Aorta (tissue), 5 donors: ENCODE results near the gene ZBP1. TPM values are rescaled to one million over a fixed set of nuclear protein-coding genes. Genes with fewer than 3 reads are reported as not detected.
A peak's percentile ranks its signal among the peaks of the same experiment; 100 is the strongest.

Source experiments
- ATAC-seq: fragments of 200-7000 bp; cut with Tn5 transposase; one replicate; pipeline ENCODE4 v1.9.1; 2022; ENCODE audit warnings: moderate library complexity; ENCODE audit not compliant: low FRiP score
- DNase-seq, 2 donors: peaks; one replicate each; pipeline ENCODE4 v3.0.0-alpha.2; 2020
- H3K27ac ChIP-seq, 2 donors: one replicate each; pipeline ENCODE4 v1.5.1; 2013; ENCODE audit warnings: low read length in 2 of 2, mild to moderate bottlenecking in 2 of 2, moderate library complexity in 2 of 2, control low read depth in 1 of 2, inconsistent platforms in 1 of 2, low read depth in 1 of 2
- H3K27me3 ChIP-seq, 2 donors: one replicate each; pipeline ENCODE4 v1.6.1; 2013; ENCODE audit warnings: control low read depth in 1 of 2, low read length in 1 of 2, mild to moderate bottlenecking in 1 of 2, moderate library complexity in 1 of 2; ENCODE audit not compliant: insufficient read depth in 2 of 2, control insufficient read depth in 1 of 2
- H3K36me3 ChIP-seq, 2 donors: one replicate each; pipeline ENCODE4 v1.6.1; 2013; ENCODE audit warnings: control low read depth in 1 of 2, low read length in 1 of 2, mild to moderate bottlenecking in 1 of 2; ENCODE audit not compliant: insufficient read depth in 2 of 2, control insufficient read depth in 1 of 2
- H3K4me1 ChIP-seq, 2 donors: one replicate each; pipeline ENCODE4 v1.6.1; 2013; ENCODE audit warnings: low read length in 2 of 2, control low read depth in 1 of 2, mild to moderate bottlenecking in 1 of 2, moderate library complexity in 1 of 2; ENCODE audit not compliant: insufficient read depth in 2 of 2, control insufficient read depth in 1 of 2
- H3K4me3 ChIP-seq, 2 donors: one replicate each; pipeline ENCODE4 v1.5.1; 2013; ENCODE audit warnings: low read length in 2 of 2, control low read depth in 1 of 2, mild to moderate bottlenecking in 1 of 2
- H3K9me3 ChIP-seq: one replicate; pipeline ENCODE4 v1.6.1; 2013; ENCODE audit warnings: mild to moderate bottlenecking, low read length; ENCODE audit not compliant: control insufficient read depth
- WGBS, 2 donors: extraction: QIAGEN DNeasy Blood & Tissue Kit; methylation state at CpG; one replicate each; pipeline ENCODE4 v1.1.7; 2013; 5-methylcytosine and 5-hydroxymethylcytosine counted together
- intact Hi-C, 2 donors: fragments of 100-400 bp; cut with DNase I; formaldehyde crosslinking; loops; one replicate each; pipeline versions ENCODE4 v1.14.2 to v1.15.0; 2022
- polyA plus RNA-seq, 2 donors: library from polyadenylated mRNA; stranded (reverse); fragments of 200-250 nt; gene quantifications; one replicate each; pipeline ENCODE4 v1.2.3, GENCODE V29; 2013
- total RNA-seq, 2 donors: library from RNA; stranded (reverse); fragmentation: NEBNext Ultra II Directional; extraction: Animal tissue kit (Norgen Biotek cat#: 25700); gene quantifications; one replicate each; pipeline ENCODE4 v1.2.1, GENCODE V29; 2021
- donor health status: healthy with polysubstance abuse.
- donor health status: Bipolar disorder and iron deficiency.
- donor health status: DM: no; HTN: no; CAD: no.
- donor health status: DM: no; HTN: no; CAD: no.
- donor health status: DM: yes; HTN: yes; CAD: no.

Gene ZBP1
- total and polyA plus RNA-seq, 4 donors: 0.20 to 1.6 (median 0.69) TPM

DNA sequence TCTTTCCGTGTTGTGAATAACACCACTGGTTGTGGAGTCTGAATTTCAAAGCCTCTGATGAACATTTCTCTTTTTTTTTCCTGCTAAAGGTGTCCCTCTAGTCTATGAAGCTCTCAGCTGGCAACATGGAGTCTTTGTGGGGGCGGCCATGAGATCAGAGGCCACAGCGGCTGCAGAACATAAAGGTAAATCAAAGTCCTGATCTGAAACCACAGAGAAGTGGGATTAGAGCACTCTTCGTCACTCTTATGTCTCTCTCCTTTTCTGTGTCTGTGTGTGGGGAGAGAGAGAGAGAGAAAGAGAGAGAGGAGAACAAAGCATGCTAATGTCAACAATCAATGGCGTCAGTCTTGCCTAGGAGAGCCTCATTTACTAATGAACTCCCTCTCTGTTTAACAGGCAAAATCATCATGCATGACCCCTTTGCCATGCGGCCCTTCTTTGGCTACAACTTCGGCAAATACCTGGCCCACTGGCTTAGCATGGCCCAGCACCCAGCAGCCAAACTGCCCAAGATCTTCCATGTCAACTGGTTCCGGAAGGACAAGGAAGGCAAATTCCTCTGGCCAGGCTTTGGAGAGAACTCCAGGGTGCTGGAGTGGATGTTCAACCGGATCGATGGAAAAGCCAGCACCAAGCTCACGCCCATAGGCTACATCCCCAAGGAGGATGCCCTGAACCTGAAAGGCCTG lies 55.1 kb downstream of the ZBP1 start:
- 88 to 90% methylated on average over 11 of the region's 11 CpGs for WGBS, 2 donors
- Histone ChIP-seq H3K36me3 (no peaks in the 10 kb centered on the region), H3K9me3 (no peaks in the 10 kb centered on the region), H3K4me1 (no peaks in the 10 kb centered on the region), H3K27ac (no peak overlapping the region), H3K27me3 (no peaks in the 10 kb centered on the region), H3K4me3 (no peak overlapping the region)
- ATAC-seq (no peak), DNase-seq (no peak)
- intact Hi-C loops: no loop called here

GRCh38 chr20:57564180-57564802 lies 55.9 kb downstream of the ZBP1 start:
- Histone ChIP-seq H3K36me3 (no peaks in the 10 kb centered on the region), H3K9me3 (no peaks in the 10 kb centered on the region), H3K4me3 (no peak overlapping the region), H3K4me1 (no peaks in the 10 kb centered on the region), H3K27ac (no peak overlapping the region), H3K27me3 (no peaks in the 10 kb centered on the region)
- ATAC-seq (no peak), DNase-seq (peak in 1 of 2 donors; percentile 54)
- intact Hi-C loops: no loop called here
- WGBS, 2 donors: 90 to 93% methylated on average over 14 of the region's 14 CpGs

DNA sequence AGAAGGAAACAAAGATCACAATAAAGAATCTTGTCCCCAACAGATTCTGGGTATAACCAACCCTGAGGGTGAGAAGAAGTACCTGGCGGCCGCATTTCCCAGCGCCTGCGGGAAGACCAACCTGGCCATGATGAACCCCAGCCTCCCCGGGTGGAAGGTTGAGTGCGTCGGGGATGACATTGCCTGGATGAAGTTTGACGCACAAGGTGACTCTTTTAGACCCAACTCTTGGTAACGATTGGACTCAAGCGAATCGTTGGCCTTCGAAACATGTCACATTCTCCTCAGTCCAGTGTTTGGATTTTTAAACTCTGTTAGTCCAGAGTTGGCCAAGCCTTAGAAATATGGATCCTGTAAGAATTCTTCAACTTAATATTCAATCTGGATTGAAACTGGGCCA lies 56.7 kb downstream of the ZBP1 start:
- intact Hi-C loops: no loop called here
- no peak overlapping the region for H3K27ac ChIP-seq
- H3K9me3 ChIP-seq: no peaks in the 10 kb centered on the region
- ATAC-seq (no peak), DNase-seq (no peak)
- no peaks in the 10 kb centered on the region for H3K27me3 ChIP-seq
- no peaks in the 10 kb centered on the region for H3K4me1 ChIP-seq
- no peaks in the 10 kb centered on the region for H3K36me3 ChIP-seq
- WGBS, 2 donors: 96 to 98% methylated on average over 12 of the region's 12 CpGs
- H3K4me3 ChIP-seq: no peak overlapping the region

DNA sequence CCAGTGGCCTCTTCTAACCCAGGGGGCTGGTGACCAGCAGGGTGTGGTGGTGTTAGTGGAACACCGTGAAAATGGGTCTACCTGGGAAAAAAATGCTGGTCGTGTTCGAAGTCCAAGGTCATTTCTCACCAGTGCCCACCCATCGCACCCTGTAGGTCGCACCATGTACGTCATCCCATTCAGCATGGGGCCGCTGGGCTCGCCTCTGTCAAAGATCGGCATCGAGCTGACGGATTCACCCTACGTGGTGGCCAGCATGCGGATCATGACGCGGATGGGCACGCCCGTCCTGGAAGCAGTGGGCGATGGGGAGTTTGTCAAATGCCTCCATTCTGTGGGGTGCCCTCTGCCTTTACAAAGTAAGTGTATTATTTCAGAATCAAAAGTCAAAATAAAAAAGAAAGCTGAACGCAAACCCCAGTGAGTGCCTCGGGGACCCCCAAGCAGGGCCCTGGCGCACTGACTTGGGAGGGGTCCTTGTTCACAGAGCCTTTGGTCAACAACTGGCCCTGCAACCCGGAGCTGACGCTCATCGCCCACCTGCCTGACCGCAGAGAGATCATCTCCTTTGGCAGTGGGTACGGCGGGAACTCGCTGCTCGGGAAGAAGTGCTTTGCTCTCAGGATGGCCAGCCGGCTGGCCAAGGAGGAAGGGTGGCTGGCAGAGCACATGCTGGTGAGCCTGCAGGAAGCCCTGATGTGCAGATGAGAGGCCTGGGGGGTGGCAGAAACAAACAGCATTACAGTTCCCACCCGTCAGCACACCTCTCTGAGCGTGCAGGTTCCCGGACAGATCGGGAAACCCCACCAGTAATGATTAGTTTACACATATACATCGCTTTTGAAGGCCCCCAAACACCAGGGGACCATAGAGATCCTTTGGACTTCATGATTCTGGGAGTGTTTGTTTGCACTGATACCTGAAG lies 57.4 kb downstream of the ZBP1 start:
- H3K27ac ChIP-seq: no peak overlapping the region
- ATAC-seq: no peak
- no peaks in the 10 kb centered on the region for H3K9me3 ChIP-seq
- H3K4me1 ChIP-seq: no peaks in the 10 kb centered on the region
- DNase-seq: no peak
- H3K4me3 ChIP-seq: no peak overlapping the region
- no peaks in the 10 kb centered on the region for H3K36me3 ChIP-seq
- WGBS, 2 donors: 94 to 96% methylated on average over 35 of the region's 35 CpGs
- intact Hi-C loops: no loop called here
- H3K27me3 ChIP-seq: no peaks in the 10 kb centered on the region

- H3K27me3 ChIP-seq: no peaks in the 10 kb centered on the region
- WGBS, 2 donors: 83% methylated on average over 24 of the region's 24 CpGs
- DNase-seq: no peak
- H3K27ac ChIP-seq: no peak overlapping the region
- no peak overlapping the region for H3K4me3 ChIP-seq
- H3K4me1 ChIP-seq: no peaks in the 10 kb centered on the region
- no peaks in the 10 kb centered on the region for H3K36me3 ChIP-seq
- intact Hi-C loops: no loop called here
- ATAC-seq: no peak
- H3K9me3 ChIP-seq: no peaks in the 10 kb centered on the region
Measured at GRCh38 chr20:57561356-57562279, 58.6 kb downstream of the ZBP1 start.

DNA sequence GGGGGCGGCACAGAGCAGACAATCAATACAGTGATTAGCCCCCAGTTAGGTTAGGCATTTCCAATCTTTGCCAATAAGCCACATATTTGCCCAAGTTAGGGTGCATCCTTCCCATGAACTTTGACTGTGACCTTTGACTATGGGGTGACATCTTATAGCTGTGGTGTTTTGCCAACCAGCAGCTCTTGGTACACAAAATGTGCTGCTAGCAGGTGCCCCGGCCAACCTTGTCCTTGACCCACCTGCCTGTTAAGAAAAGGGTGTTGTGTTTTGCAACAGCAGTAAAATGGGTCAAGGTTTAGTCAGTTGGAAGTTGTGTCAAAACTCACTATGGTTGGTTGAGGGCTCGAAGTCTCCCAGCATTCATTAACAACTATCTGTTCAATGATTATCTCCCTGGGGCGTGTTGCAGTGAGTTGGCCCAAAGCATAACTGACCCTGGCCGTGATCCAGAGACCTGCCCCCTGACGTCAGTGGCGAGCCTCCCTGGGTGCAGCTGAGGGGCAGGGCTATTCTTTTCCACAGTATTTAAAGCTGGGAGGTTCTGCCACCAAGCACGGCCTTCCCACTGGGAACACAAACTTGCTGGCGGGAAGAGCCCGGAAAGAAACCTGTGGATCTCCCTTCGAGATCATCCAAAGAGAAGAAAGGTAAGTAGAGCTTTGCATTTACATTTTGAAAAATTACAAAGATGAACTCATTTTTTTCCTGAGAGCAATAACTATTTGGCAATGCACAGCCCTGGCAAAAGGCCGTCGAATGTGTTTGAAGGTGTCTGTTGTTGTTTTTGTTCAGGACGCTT lies 59.5 kb downstream of the ZBP1 start, which contains the start of gene PCK1:
Gene PCK1 (plus strand): TSS at position 557 of the 802 bp plus-strand sequence. CDS start 302 bp downstream, outside the sequence.
- Histone ChIP-seq H3K4me1 (no peaks in the 10 kb centered on the region), H3K9me3 (no peaks in the 10 kb centered on the region), H3K4me3 (no peak within 1 kb of the TSS), H3K27me3 (no peaks in the 10 kb centered on the region), H3K27ac (no peak within 1 kb of the TSS), H3K36me3 (no peaks in the 10 kb centered on the region)
- WGBS, 2 donors: 47 to 51% methylated on average over 14 of the region's 14 CpGs
- ATAC-seq (peak; percentile 51), DNase-seq (no peak)
- intact Hi-C loops: no loop called here

DNA sequence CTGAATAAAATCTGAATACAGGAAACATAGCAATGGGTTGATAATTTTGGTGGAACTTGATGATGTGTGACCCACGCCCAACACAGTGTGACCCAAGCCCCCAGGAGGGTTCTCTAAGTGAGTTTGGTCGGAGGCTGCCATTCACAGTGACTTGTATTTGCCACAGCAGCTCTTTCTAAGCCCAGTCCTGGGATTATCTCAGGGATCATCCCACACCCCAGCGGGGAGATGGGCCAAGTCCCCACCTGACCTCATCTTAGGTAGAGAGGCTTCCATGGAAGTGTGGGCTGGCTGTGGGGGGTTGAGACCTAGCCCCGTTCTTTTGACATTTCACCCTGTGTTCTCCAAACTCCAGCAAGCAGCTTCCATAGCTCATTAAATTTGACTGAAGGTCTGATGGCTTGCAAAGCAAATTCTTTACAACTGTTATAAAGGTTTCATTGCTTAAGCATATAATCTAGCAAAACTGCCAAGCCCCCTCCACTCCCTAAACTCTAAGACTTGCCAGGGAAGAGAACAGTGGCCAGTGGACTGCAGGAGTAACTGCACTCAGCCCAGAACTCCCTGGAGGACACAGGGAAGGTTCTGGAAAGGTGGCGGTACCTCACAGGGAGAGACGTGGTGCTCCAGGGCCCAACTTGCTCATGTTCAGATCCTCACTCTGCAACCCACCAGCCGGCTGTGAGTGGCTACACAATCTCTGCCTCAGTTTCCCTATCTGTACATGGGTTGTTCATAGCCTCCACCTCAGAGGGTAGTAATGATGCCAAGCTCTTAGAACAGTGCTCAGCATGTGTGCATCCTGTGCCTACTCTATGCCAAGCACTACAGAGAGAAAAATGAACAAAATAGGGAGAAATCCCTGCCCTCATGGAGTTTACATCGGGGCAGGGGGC lies 60.3 kb downstream of the ZBP1 start:
- WGBS, 2 donors: 84% methylated on average over 8 of the region's 8 CpGs
- Histone ChIP-seq H3K27me3 (no peaks in the 10 kb centered on the region), H3K36me3 (no peaks in the 10 kb centered on the region), H3K27ac (no peak overlapping the region), H3K9me3 (no peaks in the 10 kb centered on the region), H3K4me3 (no peak overlapping the region), H3K4me1 (no peaks in the 10 kb centered on the region)
- no peak for ATAC-seq
- intact Hi-C loops: no loop called here
- no peak for DNase-seq
